ENCODE results near the gene PSMF1.
"Not testable (repeated sequence)": the region's sequence is repeated elsewhere in the genome, so short reads cannot be mapped to it uniquely, and the experiment has no call there.

PSMF1 gene

GRCh38 chr20:1123666-1124065 lies 5.3 kb downstream of the PSMF1 start:
- no peak for DNase-seq

- DNase-seq: no peak
Observed at GRCh38 chr20:1124421-1124820, 6.0 kb downstream of the PSMF1 start.

DNA sequence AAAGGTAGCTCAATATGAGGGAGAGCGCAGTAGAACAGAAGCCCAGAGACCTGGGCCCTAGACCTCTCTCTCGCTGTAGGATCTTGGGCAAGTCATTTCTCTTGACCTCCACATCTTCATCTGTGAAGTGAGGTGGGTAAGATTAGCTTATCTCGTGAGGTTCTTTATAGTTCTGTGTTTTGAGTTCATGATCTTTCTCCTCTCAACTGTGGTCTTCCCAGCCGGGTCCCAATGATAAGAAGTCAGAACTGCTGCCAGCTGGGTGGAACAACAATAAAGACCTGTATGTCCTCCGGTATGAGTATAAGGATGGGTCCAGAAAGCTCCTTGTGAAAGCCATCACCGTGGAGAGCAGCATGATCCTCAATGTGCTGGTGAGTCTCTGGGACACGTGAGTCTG lies 6.9 kb downstream of the PSMF1 start:
- no peak for DNase-seq

DNA sequence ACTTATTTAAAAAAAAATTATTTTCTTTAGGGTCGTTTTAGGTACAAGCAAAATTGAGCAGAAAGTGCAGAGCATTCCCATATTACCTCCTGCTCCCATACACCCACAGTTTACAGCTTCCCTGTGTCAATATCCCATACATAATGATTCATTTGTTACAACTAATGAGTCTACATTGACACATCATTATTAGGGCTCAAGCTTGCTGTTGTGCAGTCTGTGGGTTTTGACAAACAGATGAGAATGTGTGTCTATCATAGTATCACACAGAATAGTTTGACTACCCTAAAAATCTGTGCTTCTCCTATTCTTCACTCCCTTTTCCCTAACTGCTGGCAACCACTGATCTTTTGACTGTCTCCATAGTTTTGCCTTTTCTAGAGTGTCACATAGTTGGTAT lies 9.4 kb downstream of the PSMF1 start:
- DNase-seq: no peak

DNA sequence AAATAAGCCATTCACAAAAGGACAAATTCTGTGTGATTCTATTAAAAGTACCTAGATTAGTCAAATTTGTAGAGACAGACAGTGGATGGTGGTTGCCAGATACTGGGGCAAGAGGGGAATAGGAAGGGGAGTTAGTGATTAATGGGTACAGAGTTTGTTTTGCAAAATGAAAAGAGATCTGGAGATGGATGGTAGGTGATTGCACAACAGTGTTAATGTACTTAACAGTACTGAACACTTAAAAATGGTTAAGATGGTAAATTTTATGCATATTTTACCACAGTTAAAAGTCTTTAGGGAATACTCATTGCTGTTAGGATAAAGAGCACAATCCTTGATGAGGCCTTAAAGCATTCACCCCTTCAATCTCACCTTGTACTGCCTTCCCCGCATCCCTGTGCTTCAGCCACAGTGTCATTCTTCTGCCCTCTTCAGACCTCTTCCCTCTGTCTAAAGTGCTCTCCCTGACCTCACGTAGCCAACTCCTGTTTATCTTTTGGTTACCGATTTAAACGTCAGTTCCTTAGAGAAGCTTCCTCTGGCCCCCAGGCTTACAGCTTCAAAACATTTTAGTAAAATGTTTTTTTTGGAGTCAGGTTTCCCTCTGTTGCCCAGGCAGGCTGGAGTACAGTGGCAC lies 11.8 kb downstream of the PSMF1 start:
- no peak for DNase-seq

GRCh38 chr20:1130847-1131246 lies 12.4 kb downstream of the PSMF1 start:
- peak; percentile 12 for DNase-seq

DNA sequence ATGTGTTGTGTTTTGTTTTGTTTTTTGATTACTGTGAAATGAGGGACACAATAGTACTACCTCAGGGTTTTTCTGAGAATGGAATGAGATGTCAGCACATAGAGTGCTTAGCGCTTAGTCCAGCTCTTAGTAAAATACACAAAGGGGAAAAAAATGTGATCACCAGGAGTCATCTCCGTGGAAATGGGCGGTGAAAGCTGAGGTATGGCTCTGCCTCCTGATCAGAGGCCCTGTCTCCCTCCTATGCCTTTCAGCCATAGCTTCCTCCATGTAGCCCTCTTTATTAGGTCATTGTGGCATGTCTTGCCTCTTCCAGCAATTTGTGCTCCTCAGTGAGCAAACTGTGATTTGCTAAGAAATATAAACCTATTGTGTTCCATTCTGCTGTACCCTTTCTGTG lies 13.0 kb downstream of the PSMF1 start:
- DNase-seq: no peak

GRCh38 chr20:1134355-1134754 lies 16.0 kb downstream of the PSMF1 start:
- no peak for DNase-seq

- no peak for DNase-seq
Observed at GRCh38 chr20:1134836-1135235, 16.4 kb downstream of the PSMF1 start.

GRCh38 chr20:1137236-1137635 lies 18.8 kb downstream of the PSMF1 start:
- DNase-seq: no peak

- no peak for DNase-seq
Observed at GRCh38 chr20:1144401-1145172, 26.2 kb downstream of the PSMF1 start.

DNA sequence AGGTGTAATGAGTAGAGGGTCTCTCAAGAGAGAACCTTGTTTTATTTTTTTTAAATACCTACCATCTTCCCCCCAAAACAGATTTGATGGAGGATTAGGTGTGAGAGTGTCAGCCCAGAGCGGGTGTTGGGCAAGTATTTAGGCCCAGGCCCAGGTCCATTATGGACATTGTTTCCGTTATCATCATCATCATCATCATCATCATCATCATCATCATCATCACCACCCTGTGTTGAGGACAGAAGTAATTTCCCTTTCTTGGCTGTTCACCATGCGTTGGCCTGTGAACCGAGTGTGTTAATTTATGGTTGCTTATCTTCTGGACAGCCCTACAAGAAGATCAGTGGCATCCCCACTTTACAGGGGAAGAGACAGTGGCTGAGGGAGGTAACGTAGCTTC lies 28.6 kb downstream of the PSMF1 start:
- DNase-seq: no peak

DNA sequence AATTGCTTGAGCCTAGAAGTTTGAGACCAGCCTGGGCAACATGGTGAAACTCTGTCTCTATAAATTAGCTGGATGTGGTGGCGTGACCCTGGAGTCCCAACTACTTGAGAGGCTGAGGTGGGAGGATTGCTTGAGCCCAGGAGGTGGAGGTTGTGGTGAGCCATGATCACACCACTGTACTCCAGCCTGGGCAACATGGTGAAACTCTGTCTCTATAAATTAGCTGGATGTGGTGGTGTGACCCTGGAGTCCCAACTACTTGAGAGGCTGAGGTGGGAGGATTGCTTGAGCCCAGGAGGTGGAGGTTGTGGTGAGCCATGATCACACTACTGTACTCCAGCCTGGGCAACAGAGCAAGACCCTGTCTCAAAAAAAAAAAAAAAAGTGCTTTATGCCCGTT lies 31.4 kb downstream of the PSMF1 start:
- DNase-seq: not testable (repeated sequence)

GRCh38 chr20:1150218-1150617 lies 31.8 kb downstream of the PSMF1 start:
- no peak for DNase-seq

DNA sequence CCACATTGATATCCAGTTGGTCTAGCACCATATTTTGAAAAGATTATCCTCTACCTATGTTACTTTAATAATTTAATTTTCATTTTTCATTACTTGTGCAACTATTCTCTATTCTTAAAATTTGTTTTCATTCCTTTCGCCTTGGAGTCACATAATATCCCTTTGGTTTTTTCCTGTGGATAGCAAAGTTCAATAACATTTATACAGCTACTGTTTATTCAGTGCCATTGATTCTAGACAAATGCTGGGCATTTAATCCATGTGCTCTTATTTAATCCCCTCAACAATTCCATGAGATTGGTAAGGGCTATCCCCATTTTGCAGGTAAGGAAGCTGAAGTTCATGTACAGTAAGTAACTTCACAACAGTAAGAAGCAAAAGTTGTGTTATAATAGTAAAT lies 32.6 kb downstream of the PSMF1 start:
- DNase-seq: no peak

GRCh38 chr20:1154226-1154625 lies 35.8 kb downstream of the PSMF1 start:
- no peak for DNase-seq

- DNase-seq: no peak
Observed at GRCh38 chr20:1154691-1155090, 36.3 kb downstream of the PSMF1 start.

GRCh38 chr20:1155342-1155741 lies 36.9 kb downstream of the PSMF1 start:
- DNase-seq: no peak

DNA sequence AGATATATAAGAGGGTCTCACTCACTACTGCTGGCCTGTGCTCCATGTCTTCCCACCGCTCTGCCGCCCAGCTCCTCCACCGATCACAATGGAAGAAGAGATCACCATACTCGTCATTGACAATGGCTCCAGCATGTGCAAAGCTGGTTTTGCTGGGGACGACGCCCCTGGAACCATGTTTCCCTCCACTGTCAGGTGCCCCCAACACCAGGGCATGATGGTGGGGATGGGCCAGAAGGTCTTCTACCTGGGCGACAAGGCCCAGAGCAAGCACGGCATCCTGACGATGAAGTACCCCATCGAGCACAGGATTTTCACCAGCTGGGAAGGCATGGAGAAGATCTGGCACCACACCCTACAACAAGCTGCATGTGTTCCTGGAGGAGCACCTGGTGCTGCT lies 42.1 kb downstream of the PSMF1 start:
- no peak for DNase-seq

DNA sequence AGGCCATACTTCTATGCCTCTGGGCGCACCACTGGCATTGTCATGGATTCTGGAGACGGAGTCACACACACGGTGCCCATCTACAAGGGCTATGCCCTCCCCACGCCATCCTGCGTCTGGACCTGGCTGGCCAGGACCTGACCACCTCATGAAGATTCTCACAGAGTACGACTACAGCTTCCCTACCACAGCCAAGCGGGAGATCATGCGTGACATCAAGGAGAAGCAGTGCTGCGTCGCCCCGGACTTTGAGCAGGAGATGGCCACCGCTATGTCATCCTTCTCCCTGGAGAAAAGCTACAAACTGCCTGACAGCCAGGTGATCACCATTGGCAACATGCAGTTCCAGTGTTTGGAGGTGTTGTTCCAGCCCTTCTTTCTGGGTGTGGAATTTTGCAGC lies 42.6 kb downstream of the PSMF1 start:
- DNase-seq: no peak

DNA sequence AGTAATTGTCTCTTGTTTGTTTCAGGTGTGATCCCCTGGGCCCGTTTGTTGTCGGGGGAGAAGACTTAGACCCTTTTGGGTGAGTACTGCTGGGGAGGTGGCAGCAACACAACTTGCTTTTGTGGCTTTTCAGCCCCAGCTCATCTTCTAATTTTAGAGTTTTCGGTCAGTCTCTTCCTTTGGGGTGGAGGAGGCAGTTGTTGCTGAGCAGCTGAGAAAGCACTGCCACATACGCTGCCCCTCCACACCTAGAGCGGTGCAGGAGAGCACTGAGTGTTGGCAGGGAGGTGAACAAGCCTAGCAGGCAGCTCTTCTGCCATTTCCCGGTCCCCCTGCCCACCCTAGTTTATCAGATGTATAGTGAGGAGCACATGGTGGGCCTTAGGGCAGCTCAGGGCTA lies 44.7 kb downstream of the PSMF1 start:
- no peak for DNase-seq

DNA sequence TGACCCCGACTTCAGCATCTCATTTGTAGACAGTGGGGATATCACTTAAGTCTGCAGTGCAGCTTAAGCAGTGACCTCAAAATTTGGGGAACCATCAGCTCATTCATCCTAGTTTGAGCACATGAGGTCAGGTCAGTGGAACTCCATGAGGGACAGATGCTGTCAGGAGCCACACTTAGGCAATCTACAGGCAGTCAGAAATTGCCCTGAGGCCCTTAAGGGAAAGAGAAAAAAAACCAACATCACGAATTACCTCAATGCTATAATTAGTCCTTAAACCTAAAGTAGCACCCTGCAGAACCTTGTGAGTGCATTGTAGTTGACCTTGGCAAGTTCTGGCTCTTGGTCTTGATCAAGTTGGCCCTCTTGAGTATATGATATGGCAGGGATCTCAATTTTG lies 45.3 kb downstream of the PSMF1 start:
- no peak for DNase-seq

DNA sequence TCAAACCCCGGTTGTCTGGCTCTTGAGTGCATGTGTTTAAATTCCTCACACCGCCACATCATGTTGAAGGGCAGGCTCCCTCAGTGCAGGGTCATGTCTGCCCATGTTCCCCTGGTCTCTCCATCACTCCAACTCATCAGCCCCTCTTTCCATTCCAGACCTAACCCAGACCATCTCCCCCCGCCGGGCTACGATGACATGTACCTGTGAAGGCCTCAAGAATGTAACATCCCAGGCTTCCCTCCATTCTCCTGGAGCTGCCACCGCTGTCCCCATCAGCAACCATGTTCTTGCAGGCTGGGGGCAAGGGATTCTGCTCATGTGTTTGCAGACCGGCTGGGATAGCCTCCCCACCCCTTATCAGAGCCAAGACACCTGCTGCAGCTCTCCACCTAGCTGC lies 46.5 kb downstream of the PSMF1 start:
- no peak for DNase-seq

GRCh38 chr20:1165521-1165920 lies 47.1 kb downstream of the PSMF1 start:
- no peak for DNase-seq

DNA sequence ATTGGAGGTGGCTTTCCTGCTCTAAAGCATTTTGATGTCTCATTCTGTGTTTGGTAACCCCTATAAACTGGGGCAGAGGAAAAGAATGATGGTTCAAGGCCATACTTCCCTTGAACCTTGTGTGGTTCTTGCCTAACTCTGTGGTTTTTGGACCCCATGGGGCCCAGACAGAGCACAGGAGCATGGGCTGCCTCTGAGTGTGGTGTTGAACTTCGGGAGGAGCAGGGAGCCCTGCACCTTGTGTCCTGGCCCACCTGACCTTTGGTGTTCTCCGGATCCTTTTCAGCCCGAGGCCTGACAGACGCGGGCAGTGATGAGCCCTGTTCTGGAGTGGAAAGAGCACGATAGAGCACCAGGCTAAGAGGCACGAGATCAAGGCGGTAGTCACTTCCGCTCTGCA lies 47.5 kb downstream of the PSMF1 start:
- DNase-seq: no peak

Data from GDM1 (cell line).